ENCODE data around the gene RPRM. TPM values are rescaled to one million over a fixed set of nuclear protein-coding genes. Genes with fewer than 3 reads are reported as not detected.

The RPRM gene
- total RNA-seq, 2 experiments from 2014 or later: 0.20 to 0.23 TPM

DNA sequence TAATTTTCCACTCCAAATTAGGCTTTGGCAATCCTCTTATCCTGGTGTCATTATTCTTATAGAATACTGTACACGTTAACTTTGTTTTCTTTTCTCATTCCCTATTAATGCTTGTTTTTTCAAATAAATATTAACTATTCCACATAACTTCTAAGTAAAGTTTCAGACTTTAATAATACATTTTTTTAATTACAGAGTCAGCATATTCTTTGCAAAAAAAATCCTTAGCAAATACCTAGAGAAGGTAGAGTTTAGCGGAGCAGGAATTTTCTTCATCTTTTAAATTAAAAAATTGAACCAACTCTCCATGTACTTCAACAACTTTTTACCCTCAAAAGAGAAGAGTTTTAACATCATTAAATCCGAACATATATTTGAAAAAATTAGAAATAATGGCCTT lies 45.2 kb downstream of the RPRM start:
- no peaks in the 10 kb centered on the region for H3K9me3 Mint-ChIP-seq
- intact Hi-C loops (cut with micrococcal nuclease): no loop called here
- TF ChIP-seq, protein P1, sequence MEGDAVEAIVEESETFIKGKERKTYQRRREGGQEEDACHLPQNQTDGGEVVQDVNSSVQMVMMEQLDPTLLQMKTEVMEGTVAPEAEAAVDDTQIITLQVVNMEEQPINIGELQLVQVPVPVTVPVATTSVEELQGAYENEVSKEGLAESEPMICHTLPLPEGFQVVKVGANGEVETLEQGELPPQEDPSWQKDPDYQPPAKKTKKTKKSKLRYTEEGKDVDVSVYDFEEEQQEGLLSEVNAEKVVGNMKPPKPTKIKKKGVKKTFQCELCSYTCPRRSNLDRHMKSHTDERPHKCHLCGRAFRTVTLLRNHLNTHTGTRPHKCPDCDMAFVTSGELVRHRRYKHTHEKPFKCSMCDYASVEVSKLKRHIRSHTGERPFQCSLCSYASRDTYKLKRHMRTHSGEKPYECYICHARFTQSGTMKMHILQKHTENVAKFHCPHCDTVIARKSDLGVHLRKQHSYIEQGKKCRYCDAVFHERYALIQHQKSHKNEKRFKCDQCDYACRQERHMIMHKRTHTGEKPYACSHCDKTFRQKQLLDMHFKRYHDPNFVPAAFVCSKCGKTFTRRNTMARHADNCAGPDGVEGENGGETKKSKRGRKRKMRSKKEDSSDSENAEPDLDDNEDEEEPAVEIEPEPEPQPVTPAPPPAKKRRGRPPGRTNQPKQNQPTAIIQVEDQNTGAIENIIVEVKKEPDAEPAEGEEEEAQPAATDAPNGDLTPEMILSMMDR (IDR thresholded peaks at IDR 0.05): no peak
- DNase-seq (no peak), ATAC-seq (no peak)
- no peak overlapping the region for H3K27ac Mint-ChIP-seq
- CTCF ChIA-PET: no interaction called here
- no peaks in the 10 kb centered on the region for H3K36me3 Mint-ChIP-seq (ENCODE audit: low read depth)
- POLR2A ChIA-PET: no interaction called here
- no peaks in the 10 kb centered on the region for H3K27me3 Mint-ChIP-seq
- no peaks in the 10 kb centered on the region for H3K4me1 Mint-ChIP-seq (ENCODE audit: low read depth)
- no peak overlapping the region for H3K4me3 Mint-ChIP-seq

DNA sequence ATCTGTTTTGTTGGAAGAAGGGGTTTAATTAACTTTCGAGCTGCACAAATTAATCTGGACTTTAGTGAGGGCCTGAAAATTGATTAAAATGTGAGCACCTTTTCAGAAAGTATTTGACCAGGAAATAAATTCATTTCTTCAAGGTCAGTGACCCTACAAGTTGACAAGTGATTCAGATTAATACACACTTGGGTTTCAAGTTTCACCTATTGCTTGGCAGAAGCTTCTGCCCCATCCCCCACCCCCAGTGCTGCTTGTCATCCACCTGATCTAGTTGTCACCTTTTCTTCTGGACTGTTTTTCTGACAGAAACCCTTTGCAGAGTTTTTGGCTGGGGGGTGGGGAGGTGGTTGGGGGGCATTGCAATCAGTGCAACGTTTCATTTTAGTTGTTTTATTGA lies 46.2 kb downstream of the RPRM start:
- ChIA-PET POLR2A (no interaction called here), CTCF (no interaction called here)
- intact Hi-C loops (cut with micrococcal nuclease): no loop called here
- H3K4me1 Mint-ChIP-seq (ENCODE audit: low read depth): no peaks in the 10 kb centered on the region
- DNase-seq: no peak
- no peak overlapping the region for H3K4me3 Mint-ChIP-seq
- ATAC-seq: no peak
- H3K36me3 Mint-ChIP-seq (ENCODE audit: low read depth): no peaks in the 10 kb centered on the region
- TF ChIP-seq, protein P1 (IDR thresholded peaks at IDR 0.05): no peak
- no peaks in the 10 kb centered on the region for H3K9me3 Mint-ChIP-seq
- no peak overlapping the region for H3K27ac Mint-ChIP-seq
- no peaks in the 10 kb centered on the region for H3K27me3 Mint-ChIP-seq

DNA sequence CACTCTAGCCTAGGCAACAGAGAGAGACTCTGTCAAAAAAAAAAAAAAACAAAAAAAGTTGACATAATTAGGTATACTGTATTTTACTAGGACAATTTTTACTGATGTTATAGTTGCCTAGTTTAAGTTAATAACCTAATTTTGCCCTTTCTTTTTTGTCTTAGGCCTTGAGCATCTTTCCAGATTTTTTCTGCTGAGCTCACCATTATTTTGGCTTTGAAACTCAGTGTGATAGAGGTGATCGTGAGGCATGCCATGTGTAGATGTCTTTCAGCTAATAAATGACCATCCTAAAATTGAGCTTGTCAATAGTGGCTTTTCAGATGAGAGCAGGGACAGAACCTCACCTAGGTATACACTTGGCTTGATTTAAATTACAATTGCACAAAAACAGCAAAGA lies 47.4 kb downstream of the RPRM start:
- Mint-ChIP-seq H3K27me3 (no peaks in the 10 kb centered on the region), H3K9me3 (no peaks in the 10 kb centered on the region), H3K36me3 (ENCODE audit: low read depth) (no peaks in the 10 kb centered on the region), H3K4me3 (no peak overlapping the region), H3K4me1 (ENCODE audit: low read depth) (no peaks in the 10 kb centered on the region), H3K27ac (no peak overlapping the region)
- ChIA-PET POLR2A (no interaction called here), CTCF (no interaction called here)
- TF ChIP-seq, protein P1 (IDR thresholded peaks at IDR 0.05): no peak
- ATAC-seq (no peak), DNase-seq (no peak)
- intact Hi-C loops (cut with micrococcal nuclease): no loop called here
